IMR-90 (cell line): ENCODE measurements around the gene ITPR2. TPM values are rescaled to one million over a fixed set of nuclear protein-coding genes. Genes with fewer than 3 reads are reported as not detected.

Source experiments
- ATAC-seq: fragments of 200-7000 bp; cut with Tn5 transposase; 2 replicates; pipeline ENCODE4 v1.9.1; 2020; ENCODE audit warnings: low read depth, mild to moderate bottlenecking, moderate library complexity
- BruUV-seq: library from RNA; stranded (reverse); fragments of 400-500 nt; replicated peaks from 2 replicates; lab custom pipeline; 2021; lab: Mats Ljungman, UMichigan
- CTCF ChIA-PET: fragments of 300-600 bp; formaldehyde crosslinking; extraction: SDS; loops from one replicate; lab custom pipeline; 2021; ENCODE audit warnings: antibody characterized with exemption; lab: Yijun Ruan, JAX
- POLR2A ChIA-PET: fragments of 300-600 bp; sonication (Branson Sonifier 250); formaldehyde crosslinking; loops from one replicate; lab custom pipeline; 2022; ENCODE audit warnings: antibody characterized with exemption; ENCODE audit not compliant: unreplicated experiment; lab: Charles Lee
- DNase-seq: peaks from one replicate; pipeline ENCODE4 v3.0.0; 2013
- H2AFZ ChIP-seq: replicated peaks from 2 replicates; pipeline ENCODE3; 2013; ENCODE audit warnings: low read length, mild to moderate bottlenecking; ENCODE audit not compliant: poor library complexity
- H2AK5ac ChIP-seq: 2 replicates; pipeline ENCODE4 v1.6.1; 2013; ENCODE audit warnings: low read depth, low read length, inconsistent platforms
- H2AK9ac ChIP-seq: replicated peaks from 2 replicates; pipeline ENCODE3; 2013; ENCODE audit warnings: mild to moderate bottlenecking, low read depth, low read length, moderate library complexity; ENCODE audit not compliant: poor library complexity
- H2BK120ac ChIP-seq: 2 replicates; pipeline ENCODE4 v1.6.1; 2013; ENCODE audit warnings: low read depth, low read length, inconsistent platforms
- H2BK15ac ChIP-seq: 3 replicates; pipeline ENCODE4 v1.6.1; 2013; ENCODE audit warnings: low read depth, low read length, inconsistent platforms
- H2BK20ac ChIP-seq: 2 replicates; pipeline ENCODE4 v1.6.1; 2013; ENCODE audit warnings: low read depth, mild to moderate bottlenecking, inconsistent platforms, low read length, moderate library complexity
- H2BK5ac ChIP-seq: 2 replicates; pipeline ENCODE4 v1.6.1; 2013; ENCODE audit warnings: mild to moderate bottlenecking, low read depth, low read length, inconsistent platforms; ENCODE audit not compliant: poor library complexity, severe bottlenecking
- H3K14ac ChIP-seq: replicated peaks from 2 replicates; pipeline ENCODE4 v1.6.1; 2013; ENCODE audit warnings: low read depth, low read length, inconsistent platforms
- H3K18ac ChIP-seq: 2 replicates; pipeline ENCODE4 v1.6.1; 2013; ENCODE audit warnings: low read depth, low read length, control low read depth
- H3K23ac ChIP-seq: 2 replicates; pipeline ENCODE4 v1.6.1; 2013; ENCODE audit warnings: low read depth, low read length, inconsistent platforms
- H3K27ac ChIP-seq: 2 replicates; pipeline ENCODE4 v1.5.1; 2013; ENCODE audit warnings: mild to moderate bottlenecking, control low read depth, low read length; ENCODE audit not compliant: insufficient read depth
- H3K27me3 ChIP-seq: 2 replicates; pipeline ENCODE4 v1.6.1; 2013; ENCODE audit warnings: low read length; ENCODE audit not compliant: control insufficient read depth, insufficient read depth
- H3K36me3 ChIP-seq: 2 replicates; pipeline ENCODE4 v1.6.1; 2013; ENCODE audit warnings: low read length, mixed read lengths; ENCODE audit not compliant: control insufficient read depth, insufficient read depth
- H3K4ac ChIP-seq: 2 replicates; pipeline ENCODE4 v1.6.1; 2013; ENCODE audit warnings: low read depth, low read length, inconsistent platforms
- H3K4me1 ChIP-seq: 2 replicates; pipeline ENCODE4 v1.6.1; 2013; ENCODE audit warnings: low read length, mixed read lengths; ENCODE audit not compliant: control insufficient read depth, insufficient read depth
- H3K4me2 ChIP-seq: 2 replicates; pipeline ENCODE4 v1.6.1; 2013; ENCODE audit warnings: low read depth, mild to moderate bottlenecking, control low read depth, low read length, moderate library complexity
- H3K4me3 ChIP-seq: 2 replicates; pipeline ENCODE4 v1.5.1; 2013; ENCODE audit warnings: low read depth, mild to moderate bottlenecking, control low read depth, low read length, moderate library complexity; ENCODE audit not compliant: insufficient read depth
- H3K56ac ChIP-seq: 2 replicates; pipeline ENCODE4 v1.6.1; 2013; ENCODE audit warnings: low read length, inconsistent platforms; ENCODE audit not compliant: insufficient read depth; ENCODE audit errors: extremely low read depth
- H3K79me1 ChIP-seq, 2 experiments: 2 replicates each; pipeline ENCODE4 v1.6.1; 2013; ENCODE audit warnings: low read length in 2 of 2, inconsistent platforms in 1 of 2, low read depth in 1 of 2
- H3K9ac ChIP-seq: 2 replicates; pipeline ENCODE4 v1.6.1; 2013; ENCODE audit warnings: low read depth, low read length, control low read depth
- H3K9me1 ChIP-seq: 2 replicates; pipeline ENCODE4 v1.6.1; 2013; ENCODE audit warnings: low read length, inconsistent platforms; ENCODE audit not compliant: insufficient read depth
- H3K9me3 ChIP-seq: 2 replicates; pipeline ENCODE4 v1.6.1; 2013; ENCODE audit warnings: low read length; ENCODE audit not compliant: control insufficient read depth, insufficient read depth
- H4K20me1 ChIP-seq: 2 replicates; pipeline ENCODE4 v1.6.1; 2013; ENCODE audit warnings: low read length, inconsistent platforms; ENCODE audit not compliant: insufficient read depth
- H4K5ac ChIP-seq: 2 replicates; pipeline ENCODE4 v1.6.1; 2013; ENCODE audit warnings: mild to moderate bottlenecking, low read depth, low read length, control low read depth
- H4K8ac ChIP-seq, 2 experiments: 2 replicates each; pipeline ENCODE4 v1.6.1; 2013; ENCODE audit warnings: low read depth in 2 of 2, low read length in 2 of 2, control low read depth in 1 of 2, inconsistent platforms in 1 of 2
- H4K91ac ChIP-seq: 2 replicates; pipeline ENCODE4 v1.6.1; 2013; ENCODE audit warnings: low read depth, low read length, inconsistent platforms; ENCODE audit not compliant: insufficient read depth
- BHLHE40 ChIP-seq: fragments of 150-350 bp; IDR thresholded peaks from 2 replicates; pipeline ENCODE4 v1.6.1; 2016; ENCODE audit warnings: mild to moderate bottlenecking, low read depth, low read length
- CEBPB ChIP-seq: IDR thresholded peaks from 2 replicates; pipeline ENCODE4 v1.6.1; 2012; ENCODE audit warnings: low read depth, low read length, improper control_type of control experiment
- CHD1 ChIP-seq: IDR thresholded peaks from 2 replicates; pipeline ENCODE4 v1.6.1; 2012; ENCODE audit warnings: low read depth, low read length, improper control_type of control experiment
- FOS ChIP-seq: fragments of 150-350 bp; IDR thresholded peaks from 2 replicates; pipeline ENCODE4 v1.6.1; 2016; ENCODE audit warnings: low read depth, low read length
- MAFK ChIP-seq: IDR thresholded peaks from 2 replicates; pipeline ENCODE4 v1.6.1; 2012; ENCODE audit warnings: low read depth, low read length, improper control_type of control experiment
- MAZ ChIP-seq: IDR thresholded peaks from 2 replicates; pipeline ENCODE4 v1.6.1; 2012; ENCODE audit warnings: low read depth, mild to moderate bottlenecking, low read length, improper control_type of control experiment, moderate library complexity, borderline replicate concordance
- MXI1 ChIP-seq: IDR thresholded peaks from 2 replicates; pipeline ENCODE4 v1.6.1; 2012; ENCODE audit warnings: low read depth, mild to moderate bottlenecking, low read length, moderate library complexity, borderline replicate concordance
- NFE2L2 ChIP-seq: fragments of 150-350 bp; IDR thresholded peaks from 2 replicates; pipeline ENCODE4 v1.6.1; 2016; ENCODE audit warnings: low read depth, mild to moderate bottlenecking, low read length
- POLR2A ChIP-seq: IDR thresholded peaks from 2 replicates; pipeline ENCODE4 v1.6.1; 2012; ENCODE audit warnings: mild to moderate bottlenecking, low read depth, low read length
- RAD21 ChIP-seq: IDR thresholded peaks from 2 replicates; pipeline ENCODE4 v1.6.1; 2012; ENCODE audit warnings: low read length, improper control_type of control experiment
- RCOR1 ChIP-seq: IDR thresholded peaks from 2 replicates; pipeline ENCODE4 v1.6.1; 2012; ENCODE audit warnings: mild to moderate bottlenecking, low read length, improper control_type of control experiment; ENCODE audit not compliant: insufficient replicate concordance
- RFX5 ChIP-seq: IDR thresholded peaks from 2 replicates; pipeline ENCODE4 v1.8.0; 2012; ENCODE audit warnings: low read depth, mild to moderate bottlenecking, low read length, moderate library complexity
- SMC3 ChIP-seq: fragments of 150-350 bp; IDR thresholded peaks from 2 replicates; pipeline ENCODE4 v1.6.1; 2016; ENCODE audit warnings: low read depth, mild to moderate bottlenecking, antibody characterized with exemption, low read length, moderate library complexity
- WGBS, 2 experiments: methylation state at CpG; one replicate each; pipeline versions ENCODE4 v1.1.5 to v1.1.7; 2013; ENCODE audit warnings: missing lambda C conversion rate in 2 of 2; ENCODE audit not compliant: insufficient read length in 1 of 2; ENCODE audit errors: extremely low coverage in 2 of 2; 5-methylcytosine and 5-hydroxymethylcytosine counted together
- dilution Hi-C: fragments of 300-500 bp; cut with HindIII; formaldehyde crosslinking; loops from one replicate; pipeline ENCODE4 v1.14.3; 2018; ENCODE audit warnings: low sequenced_read_pairs; ENCODE audit not compliant: unreplicated experiment
- in situ Hi-C: fragments of 300-500 bp; cut with MboI; formaldehyde crosslinking; loops from 3 replicates; pipeline ENCODE4 v1.14.3; 2019; ENCODE audit warnings: low sequenced_read_pairs, inconsistent platforms, mixed read lengths
- intact Hi-C: fragments of 100-400 bp; cut with micrococcal nuclease; formaldehyde crosslinking; loops from 2 replicates; pipeline ENCODE4 v1.10.0; 2022
- polyA plus RNA-seq, 3 experiments: library from polyadenylated mRNA; depleted of rRNA; stranded (reverse); fragments of >200 nt; gene quantifications; 2 replicates each; pipeline ENCODE4 v1.2.3, GENCODE V29; 2012; ENCODE audit warnings: low replicate concordance in 1 of 3
- total RNA-seq: library from RNA; depleted of rRNA; stranded (reverse); fragments of >200 nt; gene quantifications from 2 replicates; pipeline ENCODE4 v1.2.3, GENCODE V29; 2012
- TF ChIP-seq, protein P1 (sequence below): conservative IDR thresholded peaks from 2 replicates; pipeline ENCODE4 v1.5.1; 2012; ENCODE audit warnings: mild to moderate bottlenecking, low read depth, low read length, improper control_type of control experiment
- TF ChIP-seq, protein P2 (sequence below): fragments of 150-350 bp; IDR thresholded peaks from 2 replicates; pipeline ENCODE4 v1.6.1; 2017; ENCODE audit warnings: mild to moderate bottlenecking, antibody characterized with exemption, low read length, low read depth
- TF ChIP-seq, protein P3 (sequence below): fragments of 150-350 bp; IDR thresholded peaks from 2 replicates; pipeline ENCODE4 v1.6.1; 2016; ENCODE audit warnings: low read depth, mild to moderate bottlenecking, low read length, moderate library complexity, borderline replicate concordance

Gene ITPR2
- total and polyA plus RNA-seq, 2 of the 4 experiments (the other 2 are of a cell fraction) = 1.2 to 9.0 TPM

DNA sequence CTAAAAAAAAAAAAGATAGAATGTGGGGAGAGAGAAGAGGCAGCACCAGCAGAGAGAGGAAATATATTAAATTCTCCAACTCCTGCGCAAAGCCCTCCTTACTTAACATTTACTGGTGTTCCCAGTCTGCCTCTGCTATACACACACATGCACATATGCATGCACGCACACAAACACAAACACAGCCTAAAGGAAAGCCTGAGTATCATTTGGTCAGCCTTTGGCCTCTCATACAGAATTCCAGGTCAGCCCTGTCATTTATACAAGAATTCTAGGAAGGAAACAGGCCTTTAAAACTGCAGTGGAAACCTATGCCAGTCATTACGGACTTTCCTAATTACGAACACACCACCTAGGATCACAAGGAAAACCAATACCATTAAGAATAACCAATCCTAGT lies 269.4 kb downstream of the ITPR2 start:
- no peak for TF ChIP-seq RFX5
- no peak for TF ChIP-seq CHD1
- TF ChIP-seq BHLHE40 = no peak
- TF ChIP-seq MAZ = no peak
- TF ChIP-seq SMC3 = no peak
- TF ChIP-seq, protein P1, sequence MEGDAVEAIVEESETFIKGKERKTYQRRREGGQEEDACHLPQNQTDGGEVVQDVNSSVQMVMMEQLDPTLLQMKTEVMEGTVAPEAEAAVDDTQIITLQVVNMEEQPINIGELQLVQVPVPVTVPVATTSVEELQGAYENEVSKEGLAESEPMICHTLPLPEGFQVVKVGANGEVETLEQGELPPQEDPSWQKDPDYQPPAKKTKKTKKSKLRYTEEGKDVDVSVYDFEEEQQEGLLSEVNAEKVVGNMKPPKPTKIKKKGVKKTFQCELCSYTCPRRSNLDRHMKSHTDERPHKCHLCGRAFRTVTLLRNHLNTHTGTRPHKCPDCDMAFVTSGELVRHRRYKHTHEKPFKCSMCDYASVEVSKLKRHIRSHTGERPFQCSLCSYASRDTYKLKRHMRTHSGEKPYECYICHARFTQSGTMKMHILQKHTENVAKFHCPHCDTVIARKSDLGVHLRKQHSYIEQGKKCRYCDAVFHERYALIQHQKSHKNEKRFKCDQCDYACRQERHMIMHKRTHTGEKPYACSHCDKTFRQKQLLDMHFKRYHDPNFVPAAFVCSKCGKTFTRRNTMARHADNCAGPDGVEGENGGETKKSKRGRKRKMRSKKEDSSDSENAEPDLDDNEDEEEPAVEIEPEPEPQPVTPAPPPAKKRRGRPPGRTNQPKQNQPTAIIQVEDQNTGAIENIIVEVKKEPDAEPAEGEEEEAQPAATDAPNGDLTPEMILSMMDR = no peak
- TF ChIP-seq, protein P2, sequence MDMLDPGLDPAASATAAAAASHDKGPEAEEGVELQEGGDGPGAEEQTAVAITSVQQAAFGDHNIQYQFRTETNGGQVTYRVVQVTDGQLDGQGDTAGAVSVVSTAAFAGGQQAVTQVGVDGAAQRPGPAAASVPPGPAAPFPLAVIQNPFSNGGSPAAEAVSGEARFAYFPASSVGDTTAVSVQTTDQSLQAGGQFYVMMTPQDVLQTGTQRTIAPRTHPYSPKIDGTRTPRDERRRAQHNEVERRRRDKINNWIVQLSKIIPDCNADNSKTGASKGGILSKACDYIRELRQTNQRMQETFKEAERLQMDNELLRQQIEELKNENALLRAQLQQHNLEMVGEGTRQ = no peak
- TF ChIP-seq POLR2A = no peak
- TF ChIP-seq MAFK = no peak
- TF ChIP-seq CEBPB = no peak
- no peak for TF ChIP-seq FOS
- TF ChIP-seq RAD21 = no peak
- no peak for TF ChIP-seq RCOR1
- TF ChIP-seq NFE2L2 = no peak
- TF ChIP-seq MXI1 = no peak
- TF ChIP-seq, protein P3, sequence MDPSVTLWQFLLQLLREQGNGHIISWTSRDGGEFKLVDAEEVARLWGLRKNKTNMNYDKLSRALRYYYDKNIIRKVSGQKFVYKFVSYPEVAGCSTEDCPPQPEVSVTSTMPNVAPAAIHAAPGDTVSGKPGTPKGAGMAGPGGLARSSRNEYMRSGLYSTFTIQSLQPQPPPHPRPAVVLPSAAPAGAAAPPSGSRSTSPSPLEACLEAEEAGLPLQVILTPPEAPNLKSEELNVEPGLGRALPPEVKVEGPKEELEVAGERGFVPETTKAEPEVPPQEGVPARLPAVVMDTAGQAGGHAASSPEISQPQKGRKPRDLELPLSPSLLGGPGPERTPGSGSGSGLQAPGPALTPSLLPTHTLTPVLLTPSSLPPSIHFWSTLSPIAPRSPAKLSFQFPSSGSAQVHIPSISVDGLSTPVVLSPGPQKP = no peak
- H3K4me1 ChIP-seq = no peaks in the 10 kb centered on the region; the same call in 1 of the 2 replicates
- no peak overlapping the region for H2AK5ac ChIP-seq
- H3K14ac ChIP-seq = no peak overlapping the region
- H2AK9ac ChIP-seq = no peak overlapping the region
- H3K9ac ChIP-seq = no peak overlapping the region
- 0 out of 2 replicates have a peak, but pooled peaks cover 2% of the 10 kb centered on the region for H3K9me1 ChIP-seq
- ChIA-PET POLR2A (no interaction called here), CTCF (no interaction called here)
- no peaks in the 10 kb centered on the region for H4K20me1 ChIP-seq
- no peaks in the 10 kb centered on the region for H3K79me1 ChIP-seq
- ATAC-seq (no peak), DNase-seq (no peak)
- dilution Hi-C loops = no loop called here
- no peaks in the 10 kb centered on the region for H3K9me3 ChIP-seq
- no peak overlapping the region for H4K8ac ChIP-seq
- H4K5ac ChIP-seq = no peak overlapping the region
- no peak overlapping the region for H2AFZ ChIP-seq
- no peak overlapping the region for H2BK15ac ChIP-seq
- no peak overlapping the region for H3K4me3 ChIP-seq
- H3K36me3 ChIP-seq = no peaks in the 10 kb centered on the region
- no peaks in the 10 kb centered on the region for H3K27me3 ChIP-seq
- H3K27ac ChIP-seq = no peak overlapping the region
- H3K4ac ChIP-seq = no peak overlapping the region
- no peak overlapping the region for H3K56ac ChIP-seq
- no peak overlapping the region for H4K91ac ChIP-seq
- H3K23ac ChIP-seq = no peak overlapping the region
- H3K4me2 ChIP-seq = no peak overlapping the region
- in situ Hi-C loops = no loop called here
- WGBS, 2 experiments = 100% methylated on average over 1 of the region's 4 CpGs; no CpG with 5 or more reads in 1 of the 2 experiments
- H2BK5ac ChIP-seq = no peak overlapping the region
- H3K18ac ChIP-seq = no peak overlapping the region
- intact Hi-C loops = no loop called here
- no peak overlapping the region for H2BK20ac ChIP-seq
- BruUV-seq = no TSS peak
- no peak overlapping the region for H2BK120ac ChIP-seq
